Activated effector memory CD4-positive, alpha-beta T cell treated with Interleukin-2 at 50 U/mL for 16 hours (primary cell): ENCODE measurements around the gene ALX4.

Experiments
- DNase-seq: peaks from one replicate; pipeline ENCODE4 v3.0.0-alpha.2; 2020

ALX4 gene

DNA sequence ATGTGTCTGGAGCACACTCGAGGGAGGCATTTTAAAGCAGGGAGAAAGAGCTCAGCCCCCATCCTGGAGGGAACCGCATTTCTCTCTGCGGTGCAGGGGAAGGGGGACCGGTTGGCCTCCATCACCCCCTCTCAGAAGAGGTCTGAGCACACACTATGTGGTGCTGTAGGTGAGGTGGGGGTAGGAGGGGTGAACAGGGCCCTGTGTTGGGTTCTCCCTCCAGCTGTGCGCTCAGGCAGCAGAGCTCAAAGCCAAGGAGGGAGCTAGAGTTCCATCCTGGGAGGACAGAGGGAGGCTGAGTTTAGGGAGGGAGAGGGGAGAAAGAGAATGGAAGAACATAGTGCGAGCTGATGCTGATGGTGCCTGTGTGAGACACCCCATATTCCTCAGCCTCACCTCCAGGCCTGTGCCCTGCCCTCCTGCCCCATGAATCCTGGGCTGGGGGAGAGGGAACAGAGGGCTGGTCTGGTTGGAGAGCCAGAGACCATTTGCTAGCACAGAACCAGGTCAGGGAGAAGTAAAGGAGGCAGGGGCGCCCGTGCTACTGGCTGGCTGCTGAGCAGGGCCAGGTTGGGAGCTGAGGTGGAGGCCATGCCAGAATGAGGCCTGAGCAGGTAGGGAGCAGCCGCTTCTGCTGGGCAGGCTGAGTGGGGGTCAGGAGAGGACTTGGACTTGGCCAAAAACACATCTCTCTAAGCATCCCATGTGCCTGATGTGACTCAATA, 43.7 kb downstream of the ALX4 start:
- DNase-seq: no peak

DNA sequence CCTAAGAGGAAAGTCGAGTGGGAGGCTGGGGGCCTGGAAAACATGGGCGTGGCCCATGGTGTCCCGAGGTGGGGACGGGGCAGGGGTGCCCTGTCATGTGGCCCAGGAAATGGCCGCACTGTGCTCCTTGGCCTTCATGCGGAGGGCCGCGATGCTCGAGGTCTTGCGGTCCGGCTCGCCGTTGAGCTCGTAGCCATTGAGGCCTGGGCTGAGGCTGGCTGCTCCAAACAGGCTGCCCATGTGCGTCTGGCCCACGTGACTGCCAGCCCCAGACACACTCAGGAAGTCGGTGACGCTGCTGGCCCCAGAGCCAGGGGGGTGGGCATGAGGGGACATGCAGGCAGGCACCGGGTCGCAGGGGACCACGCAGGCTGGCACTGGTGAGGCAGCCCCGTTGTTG, 45.2 kb downstream of the ALX4 start:
- DNase-seq: no peak

DNA sequence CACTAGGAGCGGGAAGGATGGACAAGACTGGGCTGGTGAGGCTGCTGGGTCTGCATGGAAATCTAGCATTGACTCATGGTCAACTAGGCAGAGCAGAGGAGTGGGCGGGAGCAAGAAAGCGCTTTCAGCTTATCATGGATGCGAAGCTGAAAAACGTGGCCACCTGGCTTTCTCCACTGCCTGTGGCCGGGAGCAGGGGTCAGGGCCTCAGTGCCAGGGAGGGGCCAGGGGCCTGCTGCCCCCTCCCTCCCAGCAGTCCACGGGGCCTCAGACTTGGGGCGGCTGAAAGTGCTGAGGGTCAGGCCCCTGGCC, 45.5 kb downstream of the ALX4 start:
- no peak for DNase-seq

DNA sequence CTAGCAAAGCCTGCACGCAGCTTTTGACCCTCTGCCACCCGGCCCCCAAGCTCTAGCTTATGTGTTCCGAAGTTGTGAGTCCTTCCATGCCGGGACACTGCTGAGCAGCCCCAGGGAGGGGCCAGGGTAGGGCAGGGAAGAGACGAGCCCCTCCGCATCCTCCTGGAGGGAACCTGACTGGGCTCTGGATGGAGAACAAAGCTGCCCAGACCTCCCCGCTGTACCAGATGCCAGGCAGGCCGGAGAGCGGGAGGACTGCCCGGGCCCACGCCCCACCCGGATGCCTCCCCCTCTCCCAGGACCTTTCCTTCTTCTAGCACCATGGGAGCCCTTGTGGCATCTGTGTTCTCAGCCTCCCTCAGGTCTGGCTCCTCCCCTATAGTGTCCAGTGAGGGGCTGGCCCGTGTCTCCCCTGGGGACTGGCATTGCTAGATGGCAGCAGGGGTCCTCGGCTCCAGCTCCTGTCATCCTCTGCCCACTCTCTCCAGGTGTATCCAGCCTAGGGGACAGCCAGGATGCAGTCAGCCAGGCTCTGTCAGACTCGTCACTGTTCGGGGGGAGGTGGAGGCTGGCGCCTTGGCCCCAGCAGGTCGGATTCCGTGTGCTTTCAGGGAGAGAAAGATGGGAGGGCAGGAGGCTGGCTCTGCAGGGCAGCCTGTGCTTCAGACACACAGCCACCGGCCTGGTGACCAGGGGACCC, 46.1 kb downstream of the ALX4 start:
- DNase-seq: no peak

DNA sequence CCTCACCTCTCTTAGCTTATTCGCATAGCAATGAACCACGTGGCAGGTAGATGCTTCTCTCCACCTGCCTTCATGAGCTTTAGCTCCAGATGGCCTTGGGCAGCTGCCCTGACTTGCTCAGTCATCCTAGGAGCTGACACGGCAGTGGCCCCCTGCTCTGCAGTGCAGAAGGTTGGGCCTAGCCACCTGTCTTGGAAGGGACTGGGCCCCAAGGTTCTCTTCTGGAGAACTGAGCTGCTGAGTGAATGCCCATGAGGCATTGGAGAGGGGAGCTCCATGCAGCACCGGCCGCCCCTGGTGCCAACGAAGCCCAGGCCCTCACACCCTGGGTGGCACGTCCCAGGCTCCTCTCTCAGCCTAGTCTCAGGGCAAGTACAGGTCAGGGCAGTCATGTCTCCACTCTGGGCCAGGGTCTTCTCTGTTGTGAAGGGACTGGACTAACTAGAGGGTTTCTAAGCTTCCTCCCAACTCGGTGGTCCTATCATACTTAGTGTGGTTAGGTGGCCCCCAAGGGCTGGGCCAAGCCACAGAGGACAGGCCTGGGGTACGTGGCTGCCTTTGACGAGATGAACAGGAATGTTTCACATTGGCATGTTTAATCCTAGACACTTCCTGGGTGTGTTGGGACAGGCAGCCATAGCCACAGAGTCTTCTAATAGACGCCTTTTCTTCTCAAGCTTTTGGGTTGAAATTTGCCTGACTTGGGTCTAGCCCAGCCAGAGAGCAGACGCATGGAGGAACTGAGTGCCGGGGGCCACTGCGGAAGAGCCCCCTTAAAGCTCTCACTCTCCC, 47.9 kb downstream of the ALX4 start:
- DNase-seq: no peak

DNA sequence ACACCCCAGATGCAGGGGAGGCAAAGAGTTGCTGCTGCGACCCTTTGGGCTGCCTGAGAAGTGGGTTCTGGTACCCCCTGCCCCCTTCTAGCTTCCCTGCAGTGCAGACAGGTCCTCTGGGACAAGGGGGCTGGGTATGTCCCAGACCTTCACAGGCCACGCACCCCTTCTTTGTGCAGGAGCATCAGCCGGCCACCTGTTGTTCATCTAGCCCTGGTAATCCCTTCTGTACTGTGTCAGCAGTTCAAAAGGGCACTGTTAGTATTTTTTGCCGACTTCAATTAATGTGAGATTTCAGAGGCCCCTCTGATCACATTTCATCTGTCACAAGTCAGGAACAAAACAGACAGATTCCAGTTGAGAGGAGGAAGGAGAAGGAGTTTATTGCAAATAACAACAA, 49.9 kb downstream of the ALX4 start:
- DNase-seq: no peak

DNA sequence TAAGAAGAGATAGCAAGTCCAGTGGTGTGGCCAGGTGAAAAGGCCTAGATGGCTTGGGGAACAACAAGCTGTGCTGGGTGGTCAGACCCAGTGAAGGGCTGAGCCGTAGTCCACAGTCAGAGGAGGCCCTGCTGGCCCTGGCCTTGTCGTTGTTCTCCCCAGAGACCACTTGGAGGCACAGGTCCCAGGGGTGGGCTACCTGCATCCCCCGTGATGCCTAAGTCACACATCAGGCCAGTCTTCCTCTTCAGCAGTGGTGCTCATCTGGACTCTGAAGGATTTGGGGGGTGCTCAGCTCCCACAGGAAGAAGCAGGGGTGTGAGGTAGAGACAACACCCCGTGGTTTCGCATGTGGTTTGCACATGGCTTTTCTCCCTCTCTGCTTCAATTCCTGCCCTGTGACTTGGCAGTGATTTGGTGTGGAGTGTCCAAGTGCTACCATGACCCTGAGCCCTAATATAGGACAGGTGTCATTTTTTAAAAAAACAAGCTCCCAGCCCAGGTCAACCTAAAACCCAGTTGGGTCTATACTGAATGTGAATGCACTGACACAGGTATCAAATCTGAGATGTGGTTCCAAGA, 51.0 kb downstream of the ALX4 start:
- DNase-seq: no peak

DNA sequence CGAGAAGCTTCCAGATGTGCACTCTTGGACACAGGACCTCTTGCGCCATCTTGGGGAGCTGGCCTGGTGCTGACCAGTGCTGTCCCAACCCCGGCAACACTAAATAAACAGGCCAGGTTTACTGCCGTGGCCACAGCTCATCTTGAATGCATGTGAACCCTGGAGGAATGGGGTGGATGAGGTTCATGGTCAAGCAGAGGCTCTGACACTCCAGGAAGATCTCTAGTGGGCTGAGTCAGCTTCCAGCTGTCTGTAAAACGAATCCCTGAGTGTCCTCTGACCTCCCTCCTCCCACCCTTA, 51.8 kb downstream of the ALX4 start:
- DNase-seq: no peak

DNA sequence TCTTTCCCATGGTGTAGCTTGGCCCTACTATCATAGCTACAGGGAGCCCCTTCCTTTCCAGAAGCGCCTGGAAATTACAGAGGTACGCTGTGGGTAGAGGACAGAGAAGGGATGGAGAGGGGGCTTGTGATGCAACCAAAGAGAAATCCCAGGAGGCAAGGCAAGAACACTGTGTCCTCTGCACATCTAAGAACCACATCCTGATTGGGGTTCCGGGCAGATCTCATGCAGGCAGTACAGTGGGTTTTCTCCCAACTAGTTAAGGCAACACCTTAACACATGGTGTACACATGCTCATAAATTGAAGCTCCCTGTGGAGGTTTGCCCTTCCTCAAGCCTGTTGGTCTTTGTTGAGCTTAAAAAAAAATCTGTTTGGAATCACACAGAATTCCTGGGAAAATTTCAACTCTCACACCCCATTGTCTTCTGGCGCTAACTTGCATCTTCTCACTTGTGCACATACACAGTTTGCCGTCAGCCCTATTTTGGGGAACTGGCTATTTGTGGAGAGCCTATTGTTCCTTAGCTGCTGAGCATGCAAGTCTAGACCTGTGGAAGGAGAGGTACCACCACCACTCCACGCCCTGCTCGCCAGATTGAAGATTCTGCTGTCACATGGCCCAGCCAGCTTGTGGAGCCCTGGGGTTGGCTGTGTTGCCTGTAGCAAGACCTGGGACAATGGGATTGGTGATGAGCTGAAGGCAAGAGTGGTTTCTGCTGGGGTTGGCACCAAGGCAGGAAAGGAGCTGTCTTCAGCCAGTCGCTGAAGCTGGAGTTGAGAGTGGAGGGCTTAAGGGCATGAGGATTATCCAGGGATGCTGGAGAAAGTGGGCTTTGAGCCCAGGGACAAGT, 52.4 kb downstream of the ALX4 start:
- no peak for DNase-seq

DNA sequence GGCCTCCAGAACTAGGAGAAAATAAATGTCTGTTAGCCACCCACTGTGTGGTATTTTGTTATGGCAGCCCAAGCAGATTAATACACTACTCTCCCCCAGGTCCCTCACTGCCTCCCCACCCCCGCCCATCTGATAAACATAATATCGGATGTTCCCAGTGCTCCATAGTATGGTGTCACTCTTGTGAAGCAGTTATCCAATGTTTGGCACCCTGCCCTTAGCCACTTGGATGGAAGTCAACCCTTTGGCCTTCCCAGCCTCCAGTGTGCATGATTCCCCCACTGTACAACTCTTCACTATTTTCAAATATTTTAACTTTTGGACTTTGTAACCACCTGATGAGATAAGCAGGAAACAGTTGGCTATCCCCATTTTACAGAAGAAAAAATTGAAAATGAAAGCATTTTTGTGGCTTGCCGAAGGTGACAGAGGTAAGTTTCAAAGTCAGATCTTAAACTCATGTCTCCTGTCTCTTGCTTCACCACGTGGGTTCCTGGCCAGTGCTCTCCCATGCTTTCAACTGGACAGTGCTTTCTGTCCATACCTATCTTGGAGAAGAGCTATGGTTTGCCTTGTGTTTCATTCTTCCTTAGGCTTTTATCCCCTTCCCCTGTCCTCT, 53.2 kb downstream of the ALX4 start:
- no peak for DNase-seq

DNA sequence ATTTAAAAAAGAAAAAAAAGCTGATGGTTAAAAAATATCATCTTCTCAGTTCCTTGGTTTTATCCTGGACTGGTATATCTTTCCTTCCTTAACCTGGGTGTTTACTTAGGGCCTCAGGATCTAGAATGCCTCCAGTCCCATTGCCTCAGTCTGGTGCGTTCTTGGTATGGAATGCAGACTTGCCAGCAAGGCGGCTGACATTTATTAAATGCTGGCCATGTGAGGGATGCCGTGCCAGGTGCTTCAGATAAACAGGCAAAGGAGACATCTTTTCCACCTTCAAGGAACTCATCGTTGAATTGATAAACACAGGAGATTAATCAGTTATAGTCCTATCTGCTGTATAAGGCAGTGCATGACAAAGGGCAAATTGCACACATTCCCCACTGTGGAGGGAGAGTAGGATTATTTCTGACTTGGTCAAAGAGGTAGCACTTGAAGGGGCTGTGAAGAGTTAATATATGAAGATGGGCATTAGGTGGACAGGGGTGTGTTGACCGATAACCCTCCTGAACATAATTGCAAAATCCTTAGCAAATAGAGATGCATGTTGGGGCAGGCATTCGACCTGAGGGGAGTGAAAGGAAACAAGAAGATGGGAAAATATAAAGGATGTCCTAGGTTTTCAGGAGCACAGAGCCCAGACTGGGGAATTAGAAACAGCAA, 54.4 kb downstream of the ALX4 start:
- no peak for DNase-seq

DNA sequence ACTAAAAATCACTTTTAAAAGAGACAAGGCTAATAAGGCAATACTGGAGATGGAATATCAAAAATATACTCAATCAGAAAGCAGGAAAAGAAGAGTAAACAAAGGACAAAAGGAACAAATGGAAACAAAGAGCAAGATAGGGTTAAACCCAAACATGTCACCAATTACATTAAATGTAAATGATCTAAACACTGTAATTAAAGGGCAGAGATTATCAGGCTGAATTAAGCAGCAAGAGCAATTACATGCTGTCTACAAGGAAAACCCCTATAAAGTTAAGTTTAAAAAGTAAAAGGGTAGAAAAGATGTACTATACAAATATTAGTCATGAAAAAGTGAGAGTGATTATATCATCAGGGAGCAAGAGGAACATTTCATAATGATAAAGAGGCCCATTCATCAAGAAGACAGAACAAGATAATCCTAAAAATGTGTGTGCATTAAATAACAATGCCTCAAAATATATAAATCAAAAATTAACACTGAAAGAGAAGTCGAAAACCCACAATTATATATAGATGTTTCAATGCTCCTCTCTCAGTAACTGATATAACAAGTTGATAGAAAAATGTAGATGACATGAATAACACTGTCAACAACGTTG, 56.8 kb downstream of the ALX4 start:
- DNase-seq: no peak

DNA sequence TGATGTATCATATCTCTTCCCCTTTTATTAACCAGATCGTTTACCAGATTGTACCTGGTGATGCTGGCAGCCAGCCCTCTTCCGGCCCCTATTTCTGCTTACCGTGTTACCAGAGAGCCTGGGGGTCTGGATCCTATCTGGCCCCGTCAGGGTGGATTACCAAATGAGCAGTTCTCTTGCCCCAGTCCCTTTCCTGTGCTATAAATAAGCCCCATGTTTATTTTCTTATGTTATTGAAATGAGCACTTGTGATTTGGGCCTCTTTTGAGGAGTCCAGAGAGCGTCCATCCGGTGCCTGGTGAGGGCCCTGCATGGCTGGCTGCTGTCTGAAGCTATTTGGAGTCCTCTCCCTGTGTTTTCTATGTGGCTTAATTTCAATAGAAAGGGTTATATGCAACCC, 59.5 kb downstream of the ALX4 start:
- DNase-seq: no peak

DNA sequence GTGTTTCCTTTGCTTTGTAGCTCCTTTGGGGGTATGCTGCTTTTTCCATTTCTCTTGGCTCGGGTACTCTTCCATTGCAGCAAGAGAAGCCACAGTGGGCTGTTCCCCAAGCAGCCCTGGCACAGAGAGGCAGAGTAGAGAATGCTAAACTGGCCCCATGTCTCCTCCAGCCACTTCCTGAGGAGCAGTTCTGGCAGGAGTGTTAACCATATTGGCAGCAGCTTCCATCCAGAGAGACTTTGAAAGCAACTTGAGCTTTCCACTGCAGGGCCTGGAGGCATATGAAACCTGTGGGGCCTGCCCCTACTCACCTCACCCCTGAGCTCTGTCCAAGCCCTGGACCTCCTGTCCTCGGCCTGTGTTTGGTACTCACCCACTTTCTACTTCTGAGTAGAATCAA, 61.8 kb downstream of the ALX4 start:
- no peak for DNase-seq

DNA sequence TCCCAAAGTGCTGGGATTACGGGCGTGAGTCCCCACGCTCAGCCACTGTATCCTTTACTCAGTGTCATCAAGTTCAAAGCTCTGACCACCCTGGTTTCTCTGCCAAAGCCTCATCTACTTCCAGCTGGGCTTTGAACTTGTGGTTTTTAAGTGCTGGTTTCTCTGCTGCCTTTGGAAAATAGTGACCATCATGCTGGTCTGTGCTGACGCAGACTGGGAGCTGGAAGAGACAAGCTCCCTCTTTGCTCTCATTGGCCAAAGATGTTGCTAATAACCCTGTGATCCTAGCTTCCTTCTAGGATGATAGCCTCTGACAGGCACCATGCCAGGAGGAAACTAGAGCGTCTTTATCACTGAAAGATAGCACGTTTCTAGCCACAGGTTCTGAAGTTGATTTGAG, 62.4 kb downstream of the ALX4 start:
- DNase-seq: no peak

DNA sequence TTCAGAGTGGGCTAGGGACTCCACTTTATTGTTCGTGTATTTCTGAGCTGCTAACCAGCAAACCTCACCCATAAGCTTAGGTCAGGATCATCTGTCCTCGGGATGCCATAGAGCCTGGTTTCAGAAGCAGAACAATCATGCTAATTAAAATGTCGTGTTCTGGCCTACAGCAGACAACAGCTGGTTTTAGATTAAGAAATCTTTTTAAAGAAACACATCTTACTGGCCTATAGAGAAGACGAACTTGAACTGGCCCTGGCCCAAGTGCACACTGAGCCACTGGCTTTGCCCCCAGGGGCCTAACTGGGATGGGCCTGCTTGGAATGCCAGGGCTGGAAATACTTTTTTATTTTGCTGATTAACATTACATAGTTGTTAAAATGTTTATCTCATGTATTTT, 63.2 kb downstream of the ALX4 start:
- no peak for DNase-seq

DNA sequence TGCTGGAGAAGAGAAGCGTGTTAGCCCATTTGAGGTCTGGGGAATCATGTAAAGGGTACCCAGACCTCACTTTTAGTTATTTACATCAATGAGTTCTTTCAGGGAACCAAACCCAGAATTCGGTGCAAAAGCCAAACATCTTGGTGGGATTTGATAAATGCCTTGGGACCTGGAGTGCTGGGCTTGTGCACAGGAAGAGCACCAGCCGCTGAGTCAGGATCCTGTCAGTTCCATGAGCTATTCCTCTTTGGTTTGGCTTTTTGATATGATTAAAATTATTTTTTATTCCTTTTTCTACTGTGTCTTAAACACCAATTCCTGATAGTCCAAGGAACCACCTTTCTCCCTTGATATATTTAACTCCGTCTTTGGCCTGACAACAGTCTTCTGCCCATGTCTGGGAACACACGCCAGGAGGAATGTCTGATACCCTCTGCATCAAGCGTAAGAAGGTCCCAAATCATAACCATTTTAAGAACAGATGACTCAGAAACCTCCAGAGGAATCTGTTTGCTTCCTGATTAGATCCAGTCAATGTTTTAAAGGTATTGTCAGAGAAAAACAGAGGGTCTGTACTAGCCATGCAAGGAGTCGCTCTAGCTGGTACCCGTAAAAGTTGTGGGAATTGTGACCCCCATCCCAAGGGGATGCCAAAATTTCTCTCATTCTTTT, 65.2 kb downstream of the ALX4 start:
- DNase-seq: no peak

DNA sequence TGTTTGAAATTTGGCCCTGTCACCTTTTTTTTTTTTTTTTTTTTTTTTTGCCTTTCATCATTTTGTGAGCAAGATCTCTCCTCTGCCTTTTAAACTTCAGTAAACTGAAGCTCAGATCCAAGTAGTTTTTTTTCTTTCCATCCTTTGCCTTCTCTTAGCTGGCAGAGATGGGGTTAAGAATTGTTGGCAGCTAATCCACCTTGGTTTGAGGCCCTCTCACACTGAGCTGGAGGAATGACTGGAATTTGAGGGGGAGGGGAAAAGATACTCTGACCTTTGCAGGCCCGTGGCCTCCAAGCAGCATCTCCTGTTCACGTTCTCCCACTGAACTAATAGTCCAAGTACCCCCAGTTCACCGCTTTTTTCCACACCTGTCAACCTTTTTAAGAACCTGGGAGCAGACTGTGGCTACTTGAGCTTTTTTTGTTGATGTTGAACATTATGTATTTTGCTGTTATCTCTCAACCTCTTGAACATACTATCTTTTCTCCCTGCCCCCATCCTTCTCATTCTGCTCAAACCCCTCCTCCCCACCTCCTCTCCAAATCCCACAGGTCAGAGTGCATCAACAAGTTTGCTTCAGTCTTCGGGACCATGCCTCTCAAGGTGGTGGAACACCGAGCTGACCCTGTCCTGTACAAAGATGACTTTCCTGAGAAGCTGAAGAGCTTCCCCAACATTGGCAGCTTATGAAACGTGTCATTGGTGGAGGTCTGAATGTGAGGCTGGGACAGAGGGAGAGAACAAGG, 66.2 kb downstream of the ALX4 start:
- no peak for DNase-seq

DNA sequence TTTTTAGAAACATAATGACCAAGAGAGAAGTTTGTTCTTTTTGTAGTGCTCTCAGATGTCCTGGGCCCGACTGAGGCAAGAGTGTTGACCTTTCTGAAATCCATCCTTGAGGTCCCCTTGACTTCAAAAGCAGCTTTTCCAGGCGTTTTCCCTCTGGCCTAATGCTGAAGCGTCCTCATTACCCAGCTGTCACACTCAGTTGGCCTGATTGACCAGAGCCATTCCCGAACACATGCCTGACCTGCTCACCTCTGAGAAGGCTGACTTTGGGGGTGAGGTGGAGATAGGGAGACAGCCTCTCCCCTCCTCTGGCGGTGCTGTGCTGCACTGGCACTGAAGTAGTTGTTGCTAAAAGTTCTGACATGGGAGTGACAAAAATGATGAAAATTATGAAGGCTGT, 66.9 kb downstream of the ALX4 start:
- DNase-seq: no peak

DNA sequence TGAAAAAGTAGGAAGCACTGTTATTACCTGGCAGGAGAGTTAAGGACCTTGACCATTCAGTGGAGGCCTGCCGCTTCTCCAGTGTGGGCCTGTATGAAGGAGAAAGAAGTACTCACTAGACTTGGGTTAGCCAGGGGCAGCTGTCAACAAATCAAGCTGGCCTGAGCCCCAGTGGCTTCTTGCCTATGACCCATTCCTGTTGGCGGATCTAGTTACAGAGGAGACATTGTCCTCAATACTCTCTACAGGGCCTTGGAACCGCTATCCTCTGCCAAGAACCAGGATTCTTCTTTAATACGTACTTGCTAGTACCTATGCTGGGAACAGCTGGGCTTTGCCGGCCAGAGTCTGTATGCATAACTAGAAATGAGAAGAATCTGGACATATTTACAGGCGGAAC, 68.1 kb downstream of the ALX4 start:
- no peak for DNase-seq
